DOHH2 (cell line): ENCODE measurements around the gene PRKAG3.

Source experiments
- CTCF ChIP-seq: fragments of 200-600 bp; sonication (generic); IDR thresholded peaks from one replicate; pipeline ENCODE4 v1.5.1; 2014; ENCODE audit warnings: antibody characterized with exemption, mild to moderate bottlenecking, low read depth, low read length; ENCODE audit not compliant: poor library complexity, severe bottlenecking
- EZH2phosphoT487 ChIP-seq: fragments of 200-600 bp; sonication (generic); IDR thresholded peaks from 2 replicates; pipeline ENCODE4 v1.6.1; 2017; ENCODE audit warnings: borderline replicate concordance, mild to moderate bottlenecking, antibody characterized with exemption, low read length, moderate library complexity, mixed read lengths

- no peak for TF ChIP-seq CTCF
- peak; percentile 82; the same call in 1 of the 2 replicates for TF ChIP-seq EZH2phosphoT487
Observed at GRCh38 chr2:218873359-218874194, 42.0 kb upstream of the PRKAG3 start.
